H9 (cell line): ENCODE measurements around the gene TPRG1. TPM values are rescaled to one million over a fixed set of nuclear protein-coding genes. Genes with fewer than 3 reads are reported as not detected.

Experiments used
- DNase-seq: peaks from one replicate; pipeline ENCODE4 v3.0.0-alpha.2; 2017
- H2AFZ ChIP-seq: one replicate; pipeline ENCODE4 v1.6.1; 2013; ENCODE audit warnings: mild to moderate bottlenecking, low read length, control low read depth, moderate library complexity
- H2AK5ac ChIP-seq: 2 replicates; pipeline ENCODE4 v1.6.1; 2013; ENCODE audit warnings: low read length, control low read depth, mixed read lengths; ENCODE audit not compliant: insufficient read length
- H2BK120ac ChIP-seq: one replicate; pipeline ENCODE4 v1.6.1; 2013; ENCODE audit warnings: low read depth, mild to moderate bottlenecking, low read length, control low read depth, inconsistent platforms; ENCODE audit not compliant: poor library complexity, severe bottlenecking
- H2BK12ac ChIP-seq: 2 replicates; pipeline ENCODE4 v1.6.1; 2013; ENCODE audit warnings: low read length, control low read depth, mixed read lengths, low read depth; ENCODE audit not compliant: insufficient read length
- H2BK15ac ChIP-seq: 2 replicates; pipeline ENCODE4 v1.6.1; 2013; ENCODE audit warnings: low read depth, low read length, control low read depth
- H2BK20ac ChIP-seq: one replicate; pipeline ENCODE4 v1.6.1; 2013; ENCODE audit warnings: low read depth, mild to moderate bottlenecking, low read length, control low read depth, inconsistent platforms; ENCODE audit not compliant: poor library complexity, severe bottlenecking
- H2BK5ac ChIP-seq: 2 replicates; pipeline ENCODE4 v1.6.1; 2013; ENCODE audit warnings: low read length, control low read depth, mixed read lengths; ENCODE audit not compliant: insufficient read length
- H3K14ac ChIP-seq: 2 replicates; pipeline ENCODE4 v1.6.1; 2013; ENCODE audit warnings: low read length, control low read depth; ENCODE audit not compliant: insufficient read depth
- H3K18ac ChIP-seq: 2 replicates; pipeline ENCODE4 v1.6.1; 2013; ENCODE audit warnings: low read depth, mild to moderate bottlenecking, mixed read lengths, low read length, control low read depth; ENCODE audit not compliant: insufficient read length
- H3K23ac ChIP-seq: 2 replicates; pipeline ENCODE4 v1.6.1; 2013; ENCODE audit warnings: low read length, control low read depth, mixed read lengths, low read depth; ENCODE audit not compliant: insufficient read length
- H3K23me2 ChIP-seq: 2 replicates; pipeline ENCODE4 v1.6.1; 2013; ENCODE audit warnings: low read depth, mild to moderate bottlenecking, mixed read lengths, low read length, control low read depth; ENCODE audit not compliant: insufficient read length, poor library complexity, severe bottlenecking
- H3K27ac ChIP-seq: 2 replicates; pipeline ENCODE4 v1.5.1; 2013; ENCODE audit warnings: low read length, control low read depth, mixed read lengths, low read depth; ENCODE audit not compliant: insufficient read length
- H3K27me3 ChIP-seq: 2 replicates; pipeline ENCODE4 v1.6.1; 2013; ENCODE audit warnings: low read length, control low read depth, inconsistent platforms; ENCODE audit not compliant: insufficient read depth
- H3K4ac ChIP-seq: 2 replicates; pipeline ENCODE4 v1.6.1; 2013; ENCODE audit warnings: low read depth, mild to moderate bottlenecking, control low read depth, inconsistent platforms, low read length, moderate library complexity
- H3K4me1 ChIP-seq: 2 replicates; pipeline ENCODE4 v1.6.1; 2013; ENCODE audit warnings: low read length, control low read depth, inconsistent platforms; ENCODE audit not compliant: insufficient read depth
- H3K4me2 ChIP-seq: 2 replicates; pipeline ENCODE4 v1.6.1; 2013; ENCODE audit warnings: low read length, control low read depth, mixed read lengths; ENCODE audit not compliant: insufficient read length, insufficient read depth
- H3K56ac ChIP-seq: 2 replicates; pipeline ENCODE4 v1.6.1; 2013; ENCODE audit warnings: low read depth, mild to moderate bottlenecking, mixed read lengths, low read length, control low read depth; ENCODE audit not compliant: insufficient read length
- H3K79me1 ChIP-seq: 2 replicates; pipeline ENCODE4 v1.6.1; 2013; ENCODE audit warnings: low read depth, mild to moderate bottlenecking, moderate library complexity, low read length, control low read depth, inconsistent platforms; ENCODE audit not compliant: insufficient read depth, poor library complexity, severe bottlenecking
- H3K79me2 ChIP-seq: 2 replicates; pipeline ENCODE4 v1.6.1; 2013; ENCODE audit warnings: low read length, control low read depth, inconsistent platforms; ENCODE audit not compliant: insufficient read depth
- H3K9ac ChIP-seq: 2 replicates; pipeline ENCODE4 v1.6.1; 2013; ENCODE audit warnings: low read length, control low read depth, mixed read lengths; ENCODE audit not compliant: insufficient read length; ENCODE audit errors: extremely low read depth
- H3K9me3 ChIP-seq: one replicate; pipeline ENCODE4 v1.6.1; 2013; ENCODE audit warnings: low read depth, low read length, inconsistent platforms; ENCODE audit not compliant: control insufficient read depth
- H3T11ph ChIP-seq: one replicate; pipeline ENCODE4 v1.6.1; 2013; ENCODE audit warnings: mild to moderate bottlenecking, low read length, control low read depth, inconsistent platforms
- H4K20me1 ChIP-seq: one replicate; pipeline ENCODE4 v1.6.1; 2013; ENCODE audit not compliant: control insufficient read depth, insufficient read length, insufficient read depth
- H4K5ac ChIP-seq: 2 replicates; pipeline ENCODE4 v1.6.1; 2013; ENCODE audit warnings: low read depth, mild to moderate bottlenecking, mixed read lengths, low read length, control low read depth; ENCODE audit not compliant: insufficient read length
- H4K8ac ChIP-seq: replicated peaks from 2 replicates; pipeline ENCODE4 v1.6.1; 2013; ENCODE audit warnings: low read length, control low read depth, mixed read lengths, low read depth; ENCODE audit not compliant: insufficient read length
- H4K91ac ChIP-seq: 2 replicates; pipeline ENCODE4 v1.6.1; 2013; ENCODE audit warnings: low read depth, mild to moderate bottlenecking, moderate library complexity, mixed read lengths, low read length, control low read depth; ENCODE audit not compliant: insufficient read length
- H3K27ac Mint-ChIP-seq, 3 experiments: 2 replicates in 2 of 3; 3 replicates in 1 of 3; pipeline ENCODE4 v1.8.0; 2020 to 2021; ENCODE audit warnings: mixed read lengths in 3 of 3, mild to moderate bottlenecking in 1 of 3, moderate library complexity in 1 of 3
- H3K27me3 Mint-ChIP-seq: 2 replicates; pipeline ENCODE4 v1.8.0; 2021; ENCODE audit warnings: low read depth, mild to moderate bottlenecking, moderate library complexity, mixed read lengths
- H3K36me3 Mint-ChIP-seq, 3 experiments: 2 replicates in 2 of 3; 3 replicates in 1 of 3; pipeline ENCODE4 v1.8.0; 2020 to 2021; ENCODE audit warnings: low read depth in 3 of 3, mixed read lengths in 3 of 3; ENCODE audit not compliant: insufficient read depth in 1 of 3
- H3K4me1 Mint-ChIP-seq, 2 experiments: 2 replicates each; pipeline ENCODE4 v1.8.0; 2020; ENCODE audit warnings: mixed read lengths in 2 of 2
- H3K4me3 Mint-ChIP-seq, 2 experiments: 2 replicates in 1 of 2; 3 replicates in 1 of 2; pipeline ENCODE4 v1.8.0; 2020 to 2021; ENCODE audit warnings: mild to moderate bottlenecking in 2 of 2, mixed read lengths in 2 of 2, moderate library complexity in 1 of 2
- H3K9me3 Mint-ChIP-seq, 2 experiments: 2 replicates in 1 of 2; 3 replicates in 1 of 2; pipeline ENCODE4 v1.8.0; 2020; ENCODE audit warnings: mild to moderate bottlenecking in 2 of 2, mixed read lengths in 2 of 2, moderate library complexity in 1 of 2
- CTCF ChIP-seq: fragments of 200-600 bp; sonication (generic); conservative IDR thresholded peaks from 3 replicates; pipeline ENCODE4 v1.8.0; 2021; ENCODE audit warnings: antibody characterized with exemption, mild to moderate bottlenecking
- WGBS: extraction: QIAGEN DNeasy Blood & Tissue Kit; methylation state at CpG from one replicate; pipeline ENCODE4 v1.1.7; 2013; ENCODE audit warnings: missing lambda C conversion rate, low lambda C conversion rate, mixed read lengths; ENCODE audit not compliant: insufficient read length; ENCODE audit errors: extremely low coverage; 5-methylcytosine and 5-hydroxymethylcytosine counted together
- total RNA-seq: library from RNA; stranded (reverse); gene quantifications from 2 replicates; pipeline ENCODE4 v1.2.1, GENCODE V29; 2021

Gene TPRG1
- total RNA-seq, 1 experiment from 2014 or later = 0.66 TPM

GRCh38 chr3:189275182-189275581, 103.4 kb downstream of the TPRG1 start:
- WGBS = no CpG with 5 or more reads among the region's 2 CpGs
- H3K79me1 ChIP-seq = no peaks in the 10 kb centered on the region
- H3K27ac ChIP-seq = no peak overlapping the region

More at GRCh38 chr3:189275182-189275581, 103.4 kb downstream of the TPRG1 start:
- Mint-ChIP-seq H3K9me3 (no peaks in the 10 kb centered on the region), H3K27me3 (no peaks in the 10 kb centered on the region), H3K27ac (no peak overlapping the region), H3K4me1 (peaks cover 0 to 7% of the 10 kb centered on the region in 2 experiments; a peak in 2 of 4 replicates), H3K4me3 (no peak overlapping the region), H3K36me3 (no peaks in the 10 kb centered on the region)
- H2BK120ac ChIP-seq = no peak overlapping the region
- H2BK5ac ChIP-seq = no peak overlapping the region
- H3K4ac ChIP-seq = no peak overlapping the region
- H4K91ac ChIP-seq = no peak overlapping the region
- no peak for DNase-seq
- H3K27me3 ChIP-seq = no peaks in the 10 kb centered on the region
- no peaks in the 10 kb centered on the region for H3K23me2 ChIP-seq
- H3K18ac ChIP-seq = no peak overlapping the region
- H2AK5ac ChIP-seq = no peak overlapping the region
- no peak overlapping the region for H4K8ac ChIP-seq
- no peak overlapping the region for H3K56ac ChIP-seq
- no peaks in the 10 kb centered on the region for H3K79me2 ChIP-seq
- no peak overlapping the region for H3K4me2 ChIP-seq
- H3K9me3 ChIP-seq = no peaks in the 10 kb centered on the region
- no peak overlapping the region for H2AFZ ChIP-seq
- no peak for TF ChIP-seq CTCF
- H3K9ac ChIP-seq = no peak overlapping the region
- no peak overlapping the region for H3K14ac ChIP-seq
- H2BK12ac ChIP-seq = no peak overlapping the region
- H3K23ac ChIP-seq = no peak overlapping the region
- no peak overlapping the region for H3T11ph ChIP-seq
- no peak overlapping the region for H4K5ac ChIP-seq
- no peak overlapping the region for H2BK20ac ChIP-seq
- no peak overlapping the region for H2BK15ac ChIP-seq
- H3K4me1 ChIP-seq = no peaks in the 10 kb centered on the region
- H4K20me1 ChIP-seq = no peaks in the 10 kb centered on the region
